Measurements from ENCODE around the gene ADPRM. TPM values are rescaled to one million over a fixed set of nuclear protein-coding genes. Genes with fewer than 3 reads are reported as not detected.
A peak's percentile ranks its signal among the peaks of the same experiment; 100 is the strongest.
"Not testable (repeated sequence)": the region's sequence is repeated elsewhere in the genome, so short reads cannot be mapped to it uniquely, and the experiment has no call there.

Gene ADPRM
- total and polyA plus RNA-seq, 2 experiments from 2014 or later, result 7.7 to 17.8 TPM

- H3K27me3 ChIP-seq, result no peaks in the 10 kb centered on the region
- 97% methylated on average over 4 of the region's 4 CpGs for WGBS (ENCODE audit: low lambda C conversion rate, missing lambda C conversion rate)
- no peak overlapping the region for H3K4me2 ChIP-seq
- no peaks in the 10 kb centered on the region for H3K9me3 ChIP-seq (ENCODE audit: low read depth)
- H3K9me2 ChIP-seq (replicated peaks; ENCODE audit: insufficient read depth), result no peaks in the 10 kb centered on the region
- H3K79me2 ChIP-seq, result no peaks in the 10 kb centered on the region
- DNase-seq (ENCODE audit: low spot score), result no peak
- TF ChIP-seq EZH2 (IDR thresholded peaks at IDR 0.05; ENCODE audit: borderline replicate concordance), result no peak
- no peak overlapping the region for H2AFZ ChIP-seq
- H4K20me1 ChIP-seq (ENCODE audit: insufficient read depth, poor library complexity, severe bottlenecking), result no peaks in the 10 kb centered on the region
- no peak overlapping the region for H3K27ac ChIP-seq
- H3K4me1 ChIP-seq (ENCODE audit: insufficient read depth), result no peaks in the 10 kb centered on the region
- no peak overlapping the region for H3K4me3 ChIP-seq
- no peaks in the 10 kb centered on the region for H3K36me3 ChIP-seq (replicated peaks; ENCODE audit: insufficient read depth, low read depth)
Measured at GRCh38 chr17:10674704-10675103, 22.7 kb upstream of the ADPRM start.

- Histone ChIP-seq H3K79me2 (no peaks in the 10 kb centered on the region), H3K9me3 (ENCODE audit: low read depth) (no peaks in the 10 kb centered on the region), H2AFZ (no peak overlapping the region), H3K27me3 (no peaks in the 10 kb centered on the region), H3K36me3 (replicated peaks; ENCODE audit: insufficient read depth, low read depth) (no peaks in the 10 kb centered on the region), H3K4me3 (no peak overlapping the region), H3K4me2 (no peak overlapping the region), H4K20me1 (ENCODE audit: insufficient read depth, poor library complexity, severe bottlenecking) (no peaks in the 10 kb centered on the region), H3K4me1 (ENCODE audit: insufficient read depth) (no peaks in the 10 kb centered on the region), H3K9me2 (replicated peaks; ENCODE audit: insufficient read depth) (no peaks in the 10 kb centered on the region), H3K27ac (no peak overlapping the region)
- DNase-seq (ENCODE audit: low spot score), result no peak
- WGBS (ENCODE audit: low lambda C conversion rate, missing lambda C conversion rate), result 78% methylated on average over 7 of the region's 7 CpGs
- TF ChIP-seq EZH2 (IDR thresholded peaks at IDR 0.05; ENCODE audit: borderline replicate concordance) (no peak), CTCF (IDR thresholded peaks at IDR 0.05; ENCODE audit: poor library complexity) (no peak), EZH2phosphoT487 (IDR thresholded peaks at IDR 0.05; ENCODE audit: low read depth, severe bottlenecking, unreplicated experiment) (no peak)
Measured at GRCh38 chr17:10681866-10682446, 15.4 kb upstream of the ADPRM start.

- H3K9me2 ChIP-seq (replicated peaks; ENCODE audit: insufficient read depth), result no peaks in the 10 kb centered on the region
- no peak for DNase-seq (ENCODE audit: low spot score)
- no peak for TF ChIP-seq EZH2phosphoT487 (IDR thresholded peaks at IDR 0.05; ENCODE audit: low read depth, severe bottlenecking, unreplicated experiment)
- peak; percentile 35 for TF ChIP-seq CTCF (IDR thresholded peaks at IDR 0.05; ENCODE audit: poor library complexity)
- TF ChIP-seq EZH2 (IDR thresholded peaks at IDR 0.05; ENCODE audit: borderline replicate concordance), result no peak
- no peaks in the 10 kb centered on the region for H4K20me1 ChIP-seq (ENCODE audit: insufficient read depth, poor library complexity, severe bottlenecking)
- no peak overlapping the region for H3K4me3 ChIP-seq
- H3K4me2 ChIP-seq, result no peak overlapping the region
- H3K9me3 ChIP-seq (ENCODE audit: low read depth), result no peaks in the 10 kb centered on the region
- H3K79me2 ChIP-seq, result peaks cover 4% of the 10 kb centered on the region
- H3K27me3 ChIP-seq, result no peaks in the 10 kb centered on the region
- no peaks in the 10 kb centered on the region for H3K36me3 ChIP-seq (replicated peaks; ENCODE audit: insufficient read depth, low read depth)
- no peak overlapping the region for H2AFZ ChIP-seq
- no peaks in the 10 kb centered on the region for H3K4me1 ChIP-seq (ENCODE audit: insufficient read depth)
- WGBS (ENCODE audit: low lambda C conversion rate, missing lambda C conversion rate), result 47% methylated on average over 2 of the region's 2 CpGs
- no peak overlapping the region for H3K27ac ChIP-seq
Measured at GRCh38 chr17:10683853-10684252, 13.5 kb upstream of the ADPRM start.

- Histone ChIP-seq H3K79me2 (peaks cover 34% of the 10 kb centered on the region), H3K4me2 (no peak overlapping the region), H3K4me1 (ENCODE audit: insufficient read depth) (no peaks in the 10 kb centered on the region)
Measured at GRCh38 chr17:10687499-10687898, 9.9 kb upstream of the ADPRM start.

GRCh38 chr17:10695875-10696407 lies 1.5 kb upstream of the ADPRM start:
- H3K27me3 ChIP-seq; DNase-seq (ENCODE audit: low spot score); H2AFZ ChIP-seq; H3K9me2 ChIP-seq (replicated peaks; ENCODE audit: insufficient read depth); H4K20me1 ChIP-seq (ENCODE audit: insufficient read depth, poor library complexity, severe bottlenecking); H3K36me3 ChIP-seq (replicated peaks; ENCODE audit: insufficient read depth, low read depth); H3K9me3 ChIP-seq (ENCODE audit: low read depth): not testable (repeated sequence)
- Histone ChIP-seq H3K79me2 (peaks cover 84% of the 10 kb centered on the region), H3K27ac (peak overlapping the region; percentile 96), H3K4me3 (peak overlapping the region; percentile 95), H3K4me2 (peak overlapping the region; percentile 85), H3K4me1 (ENCODE audit: insufficient read depth) (peaks cover 12% of the 10 kb centered on the region)
- WGBS (ENCODE audit: low lambda C conversion rate, missing lambda C conversion rate), result 86% methylated on average over 17 of the region's 17 CpGs

More at GRCh38 chr17:10687499-10687898, 9.9 kb upstream of the ADPRM start:
- Histone ChIP-seq H3K9me2 (replicated peaks; ENCODE audit: insufficient read depth) (no peaks in the 10 kb centered on the region), H4K20me1 (ENCODE audit: insufficient read depth, poor library complexity, severe bottlenecking) (no peaks in the 10 kb centered on the region), H3K27ac (no peak overlapping the region), H3K9me3 (ENCODE audit: low read depth) (no peaks in the 10 kb centered on the region), H2AFZ (no peak overlapping the region), H3K4me3 (no peak overlapping the region), H3K27me3 (no peaks in the 10 kb centered on the region), H3K36me3 (replicated peaks; ENCODE audit: insufficient read depth, low read depth) (no peaks in the 10 kb centered on the region)
- 98% methylated on average over 2 of the region's 2 CpGs for WGBS (ENCODE audit: low lambda C conversion rate, missing lambda C conversion rate)
- no peak for TF ChIP-seq EZH2 (IDR thresholded peaks at IDR 0.05; ENCODE audit: borderline replicate concordance)
- TF ChIP-seq CTCF (IDR thresholded peaks at IDR 0.05; ENCODE audit: poor library complexity), result no peak
- no peak for TF ChIP-seq EZH2phosphoT487 (IDR thresholded peaks at IDR 0.05; ENCODE audit: low read depth, severe bottlenecking, unreplicated experiment)
- no peak for DNase-seq (ENCODE audit: low spot score)
